T-cell (primary cell): ENCODE results near the gene ADSL. TPM values are rescaled to one million over a fixed set of nuclear protein-coding genes. Genes with fewer than 3 reads are reported as not detected.

Source experiments
- ATAC-seq, 4 experiments: fragments of 200-7000 bp in 3 of 4; fragments of 150-1000 bp in 1 of 4; cut with Tn5 transposase; replicated peaks in 1 of 4; 1 replicate in 3 of 4; 2 replicates in 1 of 4; pipeline ENCODE4 v1.10.0; 2021; ENCODE audit warnings: moderate library complexity in 3 of 4, mild to moderate bottlenecking in 2 of 4, moderate number of reproducible peaks in 1 of 4
- CTCF ChIA-PET, 2 donors: fragments of 300-600 bp; sonication (Branson Sonifier 250); formaldehyde crosslinking; loops; one replicate each; lab custom pipeline; 2022; ENCODE audit warnings: antibody characterized with exemption in 2 of 2; lab: Charles Lee
- POLR2A ChIA-PET, 2 donors: fragments of 300-600 bp; sonication (Branson Sonifier 250); formaldehyde crosslinking; loops; one replicate each; lab custom pipeline; 2022; ENCODE audit warnings: antibody characterized with exemption in 2 of 2; lab: Charles Lee
- DNase-seq, 35 experiments: peaks; one replicate each; pipeline versions ENCODE4 v3.0.0 to v3.0.0-alpha.2; 2013 to 2023
- H3K27ac ChIP-seq: one replicate; pipeline ENCODE4 v1.5.1; 2013; ENCODE audit warnings: low read length
- H3K27me3 ChIP-seq, 2 experiments: replicated peaks in 1 of 2; 1 replicate in 1 of 2; 2 replicates in 1 of 2; pipeline versions ENCODE4 v1.6.1 to v1.7.0; 2013; ENCODE audit warnings: low read length in 1 of 2, mixed read lengths in 1 of 2; ENCODE audit not compliant: control insufficient read depth in 2 of 2, insufficient read depth in 2 of 2; ENCODE audit errors: extremely low read depth in 1 of 2
- H3K36me3 ChIP-seq, 2 donors: 1 replicate in 1 of 2; 2 replicates in 1 of 2; pipeline versions ENCODE4 v1.6.1 to v1.7.0; 2013; ENCODE audit warnings: low read length in 1 of 2; ENCODE audit not compliant: control insufficient read depth in 2 of 2, insufficient read depth in 1 of 2; ENCODE audit errors: extremely low read depth in 1 of 2
- H3K4me1 ChIP-seq, 2 experiments: 1 replicate in 1 of 2; 2 replicates in 1 of 2; pipeline versions ENCODE4 v1.6.1 to v1.7.0; 2013; ENCODE audit warnings: low read length in 2 of 2, mixed read lengths in 1 of 2; ENCODE audit not compliant: insufficient read depth in 2 of 2, control insufficient read depth in 1 of 2; ENCODE audit errors: extremely low read depth in 1 of 2
- H3K4me3 ChIP-seq, 2 donors: 1 replicate in 1 of 2; 2 replicates in 1 of 2; pipeline versions ENCODE4 v1.5.1 to v1.7.0; 2013; ENCODE audit warnings: mild to moderate bottlenecking in 2 of 2, low read length in 1 of 2, moderate library complexity in 1 of 2; ENCODE audit not compliant: control insufficient read depth in 1 of 2; ENCODE audit errors: extremely low read depth in 1 of 2
- H3K9me3 ChIP-seq: 2 replicates; pipeline ENCODE4 v1.7.0; 2013
- H3K27ac Mint-ChIP-seq, 2 donors: one replicate each; pipeline ENCODE4 v1.8.0; 2020 to 2021; ENCODE audit warnings: mild to moderate bottlenecking in 2 of 2, mixed read lengths in 2 of 2
- H3K27me3 Mint-ChIP-seq, 2 donors: one replicate each; pipeline ENCODE4 v1.8.0; 2021 to 2022; ENCODE audit warnings: mixed read lengths in 2 of 2
- H3K36me3 Mint-ChIP-seq: one replicate; pipeline ENCODE4 v1.8.0; 2021; ENCODE audit warnings: mixed read lengths
- H3K4me1 Mint-ChIP-seq, 3 donors: one replicate each; pipeline ENCODE4 v1.8.0; 2020 to 2022; ENCODE audit warnings: mixed read lengths in 3 of 3, mild to moderate bottlenecking in 1 of 3
- H3K4me3 Mint-ChIP-seq, 3 donors: one replicate each; pipeline ENCODE4 v1.8.0; 2020 to 2022; ENCODE audit warnings: mild to moderate bottlenecking in 3 of 3, mixed read lengths in 3 of 3, moderate library complexity in 3 of 3
- H3K9me3 Mint-ChIP-seq, 3 donors: one replicate each; pipeline ENCODE4 v1.8.0; 2020 to 2022; ENCODE audit warnings: mixed read lengths in 3 of 3
- WGBS: methylation state at CpG from one replicate; pipeline ENCODE4 v1.1.5; 2013; ENCODE audit warnings: missing lambda C conversion rate; ENCODE audit not compliant: insufficient coverage; 5-methylcytosine and 5-hydroxymethylcytosine counted together
- total RNA-seq, 35 experiments: library from RNA in 6 of 35; stranded (reverse) in 6 of 35; fragments of 120-200 nt in 1 of 35; gene quantifications; one replicate each; pipeline versions ENCODE4 v1.2.1 to v1.2.4 and lab custom pipeline; 2013 to 2026

Gene ADSL
- total RNA-seq, 5 donors from 2014 or later (not counting 1 experiment from before 2014, with no cell fraction given) = 64.0 to 84.3 (median 75.1) TPM

DNA sequence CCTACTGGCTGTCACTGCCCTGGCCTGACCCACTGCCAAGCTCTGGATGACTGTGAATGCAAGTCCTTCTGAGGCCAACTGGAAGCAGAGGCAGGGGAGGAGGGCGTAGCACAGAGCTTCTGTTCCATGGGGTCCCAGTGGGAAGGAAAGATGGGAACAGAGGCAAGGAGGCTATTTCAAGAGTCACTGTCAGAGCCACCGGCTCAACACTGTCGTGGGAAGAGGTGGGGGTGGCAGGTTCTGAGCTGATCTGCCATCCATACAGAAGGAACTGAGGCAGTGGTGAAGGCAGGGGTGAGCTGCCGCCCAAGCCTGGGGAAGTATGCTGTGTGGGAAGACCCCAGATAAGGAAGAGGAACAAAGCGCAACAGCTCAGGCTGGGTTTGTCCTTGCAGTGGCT is 78.8 kb downstream of the ADSL start:
- Histone ChIP-seq H3K9me3 (no peaks in the 10 kb centered on the region), H3K4me3 (no peak overlapping the region), H3K27ac (no peak overlapping the region), H3K4me1 (peaks cover 0 to 7% of the 10 kb centered on the region in 2 experiments), H3K27me3 (no peaks in the 10 kb centered on the region), H3K36me3 (peaks cover 35 to 100% of the 10 kb centered on the region in 2 donors)
- ATAC-seq (no peak), DNase-seq (no peak)
- POLR2A ChIA-PET = no interaction called here
- Mint-ChIP-seq H3K4me3 (no peak overlapping the region), H3K27ac (peak overlapping the region in 1 of 2 donors; percentile 22), H3K4me1 (peaks cover 18 to 30% (median 19%) of the 10 kb centered on the region in 3 donors), H3K36me3 (peaks cover 58% of the 10 kb centered on the region), H3K9me3 (no peaks in the 10 kb centered on the region), H3K27me3 (no peaks in the 10 kb centered on the region)
- CTCF ChIA-PET = interaction anchor here (0.9 kb wide), 2 partner anchors 12 to 63 kb away, joined by 3 read pairs; no protein-coding TSS in a partner anchor
- 96% methylated on average over 4 of the region's 5 CpGs for WGBS

DNA sequence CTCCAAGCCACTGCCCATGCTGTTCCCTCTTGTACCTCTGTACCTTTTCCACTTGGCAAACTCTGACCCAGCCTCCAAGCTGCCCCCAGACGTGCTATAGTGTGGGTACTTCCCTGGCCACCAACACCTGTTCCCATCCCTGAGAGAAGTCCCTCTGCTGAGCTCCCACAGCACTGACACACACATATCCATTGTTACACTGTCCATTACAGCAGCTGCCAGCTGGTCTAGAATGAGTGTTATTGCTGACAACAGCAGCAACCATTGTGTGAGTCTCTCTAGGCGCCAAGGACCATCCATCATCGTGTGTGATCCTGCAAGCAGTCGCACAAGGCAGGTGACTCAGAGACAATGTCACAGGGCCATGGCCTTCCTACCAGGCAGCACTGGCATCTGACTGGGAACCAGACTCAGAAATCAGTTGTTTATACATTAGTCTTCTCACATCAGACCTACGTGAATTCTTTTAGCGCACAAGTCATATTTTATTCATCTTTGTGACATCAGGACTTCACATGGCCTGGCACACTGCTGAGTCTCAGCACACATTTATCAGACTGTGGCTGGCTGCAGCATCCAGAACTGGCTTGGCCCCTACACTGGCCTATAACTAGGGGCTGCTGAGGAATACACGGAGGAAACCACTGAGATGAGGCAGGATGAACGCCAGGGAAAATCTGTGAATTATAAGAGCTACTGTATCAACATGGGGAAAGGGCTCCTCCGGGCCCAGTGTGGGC is 80.5 kb downstream of the ADSL start:
- no peaks in the 10 kb centered on the region for H3K27me3 Mint-ChIP-seq
- ATAC-seq (no peak), DNase-seq (no peak)
- CTCF ChIA-PET = interaction anchor here in 1 of 2 donors (0.7 to 1.1 kb wide), 2 partner anchors 10 to 219 kb away, joined by 3 to 4 read pairs; no protein-coding TSS in a partner anchor
- H3K4me3 ChIP-seq = no peak overlapping the region
- peaks cover 0 to 5% of the 10 kb centered on the region in 2 experiments for H3K4me1 ChIP-seq
- H3K27ac Mint-ChIP-seq = peak overlapping the region; percentile 56 to 83
- 94% methylated on average over 9 of the region's 9 CpGs for WGBS
- POLR2A ChIA-PET = no interaction called here
- no peaks in the 10 kb centered on the region for H3K27me3 ChIP-seq
- peaks cover 24 to 35% (median 24%) of the 10 kb centered on the region in 3 donors for H3K4me1 Mint-ChIP-seq
- H3K27ac ChIP-seq = no peak overlapping the region
- no peaks in the 10 kb centered on the region for H3K9me3 ChIP-seq
- no peaks in the 10 kb centered on the region for H3K9me3 Mint-ChIP-seq
- H3K36me3 Mint-ChIP-seq = peaks cover 62% of the 10 kb centered on the region
- H3K36me3 ChIP-seq = peaks cover 38 to 98% of the 10 kb centered on the region in 2 donors
- H3K4me3 Mint-ChIP-seq = no peak overlapping the region

DNA sequence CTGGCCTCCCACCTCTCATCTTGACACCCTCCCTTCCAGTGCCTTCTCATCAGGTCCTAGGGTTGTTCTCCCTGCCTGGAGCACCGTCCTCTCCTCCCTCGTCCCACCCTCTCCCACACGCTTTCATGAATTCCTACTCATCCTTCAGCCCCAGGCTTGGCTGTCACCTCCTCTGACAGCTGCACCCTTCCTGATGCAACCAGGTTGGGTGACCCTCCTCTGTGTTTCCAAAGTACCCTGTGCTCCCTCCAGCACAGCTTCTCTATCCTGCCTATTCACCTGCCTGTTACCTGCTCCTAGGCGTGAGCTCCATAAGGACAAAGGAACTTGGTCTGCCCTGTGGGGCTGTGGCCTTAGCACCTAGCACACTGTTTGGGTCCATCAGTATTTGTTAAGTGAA is 82.5 kb downstream of the ADSL start:
- peaks cover 0 to 5% of the 10 kb centered on the region in 2 experiments for H3K4me1 ChIP-seq
- Mint-ChIP-seq H3K36me3 (peaks cover 49% of the 10 kb centered on the region), H3K9me3 (no peaks in the 10 kb centered on the region), H3K27me3 (no peaks in the 10 kb centered on the region), H3K4me1 (peaks cover 23 to 30% (median 27%) of the 10 kb centered on the region in 3 donors), H3K27ac (peak overlapping the region; percentile 55 to 64), H3K4me3 (no peak overlapping the region)
- no peak overlapping the region for H3K4me3 ChIP-seq
- no peaks in the 10 kb centered on the region for H3K27me3 ChIP-seq
- no peak for DNase-seq
- no peak overlapping the region for H3K27ac ChIP-seq
- ChIA-PET POLR2A (no interaction called here), CTCF (no interaction called here)
- no peak for ATAC-seq
- WGBS = 98% methylated on average over 4 of the region's 4 CpGs
- no peaks in the 10 kb centered on the region for H3K9me3 ChIP-seq
- peaks cover 29 to 95% of the 10 kb centered on the region in 2 donors for H3K36me3 ChIP-seq

DNA sequence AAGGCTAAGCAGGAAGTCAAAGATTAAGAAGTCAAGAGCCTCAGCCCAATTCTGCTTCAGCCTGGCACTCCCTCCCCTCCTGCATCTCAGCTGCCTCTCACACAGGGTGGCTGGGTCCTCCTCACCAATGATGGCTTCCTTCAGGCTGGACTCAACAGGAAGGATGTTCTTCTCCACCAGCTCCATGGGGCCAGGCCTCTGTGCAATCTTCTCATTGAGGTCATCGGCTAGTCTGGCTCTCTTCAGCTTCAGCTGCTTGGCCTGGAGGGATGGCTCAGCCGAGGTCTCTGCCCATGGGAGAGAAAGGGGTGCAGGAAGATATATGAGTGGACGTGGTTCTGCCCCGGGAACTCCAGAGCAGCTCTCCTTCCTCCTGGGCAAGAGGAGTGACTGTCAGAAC is 83.2 kb downstream of the ADSL start:
- Mint-ChIP-seq H3K36me3 (peaks cover 53% of the 10 kb centered on the region), H3K27ac (no peak overlapping the region), H3K4me1 (peaks cover 23 to 34% (median 30%) of the 10 kb centered on the region in 3 donors), H3K4me3 (no peak overlapping the region), H3K27me3 (no peaks in the 10 kb centered on the region), H3K9me3 (no peaks in the 10 kb centered on the region)
- ChIA-PET POLR2A (no interaction called here), CTCF (no interaction called here)
- peaks cover 0 to 5% of the 10 kb centered on the region in 2 experiments for H3K4me1 ChIP-seq
- 100% methylated on average over 2 of the region's 4 CpGs for WGBS
- peaks cover 29 to 94% of the 10 kb centered on the region in 2 donors for H3K36me3 ChIP-seq
- H3K27ac ChIP-seq = no peak overlapping the region
- H3K9me3 ChIP-seq = no peaks in the 10 kb centered on the region
- DNase-seq = no peak
- ATAC-seq = no peak
- no peak overlapping the region for H3K4me3 ChIP-seq
- H3K27me3 ChIP-seq = no peaks in the 10 kb centered on the region

DNA sequence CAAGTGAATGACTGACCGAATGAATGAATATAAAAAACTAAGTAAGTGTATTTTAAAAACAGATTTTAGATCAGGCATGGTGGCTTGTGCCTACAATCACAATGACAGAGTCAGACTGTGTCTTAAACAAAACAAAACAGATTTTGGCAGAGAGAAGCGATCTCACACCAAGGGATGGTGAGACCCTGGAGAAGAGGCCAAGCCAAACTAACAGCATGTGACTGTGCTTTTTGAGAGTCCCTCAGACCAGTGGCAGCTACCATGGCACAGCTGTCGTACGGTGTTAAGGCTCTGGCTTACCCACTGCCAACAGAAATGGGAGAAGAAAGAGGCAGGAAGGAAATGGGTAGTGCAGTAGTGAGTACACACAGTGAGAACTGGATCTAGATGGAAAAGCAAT is 84.7 kb downstream of the ADSL start:
- Histone ChIP-seq H3K4me3 (no peak overlapping the region), H3K27ac (no peak overlapping the region), H3K4me1 (peaks cover 1 to 7% of the 10 kb centered on the region in 2 experiments), H3K9me3 (no peaks in the 10 kb centered on the region), H3K36me3 (peaks cover 17 to 88% of the 10 kb centered on the region in 2 donors), H3K27me3 (no peaks in the 10 kb centered on the region)
- WGBS = 100% methylated on average over 1 of the region's 4 CpGs
- Mint-ChIP-seq H3K36me3 (peaks cover 49% of the 10 kb centered on the region), H3K4me3 (no peak overlapping the region), H3K9me3 (no peaks in the 10 kb centered on the region), H3K4me1 (peaks cover 17 to 43% (median 32%) of the 10 kb centered on the region in 3 donors), H3K27me3 (no peaks in the 10 kb centered on the region), H3K27ac (peak overlapping the region in 1 of 2 donors; percentile 74)
- DNase-seq (no peak), ATAC-seq (no peak)
- POLR2A ChIA-PET = interaction anchor here in 1 of 2 donors (0.7 kb wide), 1 partner anchor 18 kb away, joined by 4 read pairs; no protein-coding TSS in a partner anchor
- CTCF ChIA-PET = interaction anchor here (0.6 to 0.7 kb wide), 2 partner anchors 47 to 190 kb away, joined by 3 to 4 read pairs; no protein-coding TSS in a partner anchor

DNA sequence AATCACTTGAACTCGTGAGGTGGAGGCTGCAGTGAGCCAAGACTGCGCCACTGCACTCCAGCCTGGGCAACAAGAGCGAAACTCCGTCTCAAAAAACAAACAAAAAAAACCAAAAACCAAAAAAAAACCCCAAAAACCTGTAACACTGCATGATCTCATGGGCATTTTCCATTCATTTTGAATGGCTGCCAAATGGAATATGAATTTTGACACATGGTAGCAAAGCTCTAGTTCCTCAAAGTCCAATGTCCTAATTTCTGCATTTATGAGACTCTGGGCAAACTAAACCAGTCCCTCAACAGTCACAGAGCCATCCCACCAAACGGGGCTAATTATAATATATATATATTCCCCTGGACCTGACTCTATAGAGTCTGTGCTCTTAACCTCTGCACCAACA is 85.9 kb downstream of the ADSL start:
- ChIA-PET CTCF (no interaction called here), POLR2A (no interaction called here)
- ATAC-seq (no peak), DNase-seq (no peak)
- H3K36me3 Mint-ChIP-seq = peaks cover 38% of the 10 kb centered on the region
- H3K27me3 Mint-ChIP-seq = no peaks in the 10 kb centered on the region
- Histone ChIP-seq H3K4me1 (peaks cover 7 to 18% of the 10 kb centered on the region in 2 experiments), H3K27ac (no peak overlapping the region), H3K9me3 (no peaks in the 10 kb centered on the region), H3K4me3 (no peak overlapping the region), H3K27me3 (no peaks in the 10 kb centered on the region), H3K36me3 (peaks cover 11 to 81% of the 10 kb centered on the region in 2 donors)
- H3K27ac Mint-ChIP-seq = no peak overlapping the region
- 100% methylated on average over 4 of the region's 5 CpGs for WGBS
- H3K9me3 Mint-ChIP-seq = no peaks in the 10 kb centered on the region
- no peak overlapping the region for H3K4me3 Mint-ChIP-seq
- peaks cover 22 to 48% (median 34%) of the 10 kb centered on the region in 3 donors for H3K4me1 Mint-ChIP-seq
